ENCODE data around the gene SERTAD1. TPM values are rescaled to one million over a fixed set of nuclear protein-coding genes. Genes with fewer than 3 reads are reported as not detected.

The SERTAD1 gene
- polyA plus RNA-seq (2013, experiment 1 of 2; ENCODE audit: insufficient read length): 12.8 TPM
- 8.0 TPM for polyA plus RNA-seq (2013, experiment 2 of 2; ENCODE audit: insufficient read length)

- DNase-seq: peak; percentile 99
Observed at GRCh38 chr19:40425450-40426287, at the start of gene SERTAD1. TSS of gene SERTAD1 (minus strand) at chr19:40425992. CDS start at chr19:40423546, 2,446 bp downstream.

- no peak for DNase-seq
Observed at GRCh38 chr19:40474737-40475136, 48.9 kb upstream of the SERTAD1 start.

GRCh38 chr19:40472516-40472915 lies 46.7 kb upstream of the SERTAD1 start:
- no peak for DNase-seq

- DNase-seq: no peak
Observed at GRCh38 chr19:40471111-40471510, 45.3 kb upstream of the SERTAD1 start.

GRCh38 chr19:40469011-40469410 lies 43.2 kb upstream of the SERTAD1 start:
- DNase-seq: no peak

- DNase-seq: no peak
Observed at GRCh38 chr19:40466985-40467734, 41.4 kb upstream of the SERTAD1 start, which contains the start of gene SPTBN4. TSS of gene SPTBN4 (plus strand) at chr19:40467001. CDS start at chr19:40472622, 5,621 bp downstream.

- DNase-seq: no peak
Observed at GRCh38 chr19:40466219-40466984, 40.6 kb upstream of the SERTAD1 start.

- DNase-seq: peak; percentile 98
Observed at GRCh38 chr19:40465557-40466218, 39.9 kb upstream of the SERTAD1 start, which contains the start of gene BLVRB. TSS of gene BLVRB (minus strand) at chr19:40465745. CDS start at chr19:40465688, 57 bp downstream.

GRCh38 chr19:40465025-40465556 lies 39.3 kb upstream of the SERTAD1 start:
- peak; percentile 51 for DNase-seq

- DNase-seq: peak; percentile 88
Observed at GRCh38 chr19:40464059-40465024, 38.5 kb upstream of the SERTAD1 start.

GRCh38 chr19:40463587-40464037 lies 37.8 kb upstream of the SERTAD1 start:
- DNase-seq: peak; percentile 25

- no peak for DNase-seq
Observed at GRCh38 chr19:40461669-40462221, 36.0 kb upstream of the SERTAD1 start.

- no peak for DNase-seq
Observed at GRCh38 chr19:40460185-40460584, 34.4 kb upstream of the SERTAD1 start.

- DNase-seq: no peak
Observed at GRCh38 chr19:40458597-40458974, 32.8 kb upstream of the SERTAD1 start.

- DNase-seq: no peak
Observed at GRCh38 chr19:40457953-40458596, 32.3 kb upstream of the SERTAD1 start.

GRCh38 chr19:40457048-40457447 lies 31.3 kb upstream of the SERTAD1 start:
- no peak for DNase-seq

- DNase-seq: peak; percentile 35
Observed at GRCh38 chr19:40453943-40454342, 28.2 kb upstream of the SERTAD1 start.

GRCh38 chr19:40453151-40453735 lies 27.5 kb upstream of the SERTAD1 start:
- DNase-seq: no peak

- DNase-seq: no peak
Observed at GRCh38 chr19:40452016-40452415, 26.2 kb upstream of the SERTAD1 start.

Data from fibroblast of skin of back (primary cell).